Activated CD4-positive, alpha-beta T cell treated with anti-CD3 and anti-CD28 coated beads, Interleukin-2, amount 10 ng/mL, durations not matched to agents 7 days and 5 days (primary cell): Measurements from ENCODE around the gene MYO18B. TPM values are rescaled to one million over a fixed set of nuclear protein-coding genes. Genes with fewer than 3 reads are reported as not detected.

Experiments
- CTCF ChIA-PET: fragments of 350-600 bp; sonication (Branson Sonifier 250); formaldehyde crosslinking; loops from one replicate; lab custom pipeline; 2021; ENCODE audit warnings: antibody characterized with exemption; lab: Charles Lee
- POLR2A ChIA-PET: fragments of 350-600 bp; sonication (Branson Sonifier 250); formaldehyde crosslinking; loops from one replicate; lab custom pipeline; 2021; ENCODE audit warnings: antibody characterized with exemption; lab: Charles Lee
- DNase-seq: peaks from one replicate; pipeline ENCODE4 v3.0.0-alpha.2; 2020
- H3K27ac Mint-ChIP-seq: one replicate; pipeline ENCODE4 v1.8.0; 2021; ENCODE audit warnings: mild to moderate bottlenecking, moderate library complexity, mixed read lengths
- H3K27me3 Mint-ChIP-seq: one replicate; pipeline ENCODE4 v1.8.0; 2021; ENCODE audit warnings: mixed read lengths
- H3K36me3 Mint-ChIP-seq: one replicate; pipeline ENCODE4 v1.8.0; 2021; ENCODE audit warnings: low read depth, mixed read lengths
- H3K4me1 Mint-ChIP-seq: one replicate; pipeline ENCODE4 v1.8.0; 2021; ENCODE audit warnings: mixed read lengths
- H3K4me3 Mint-ChIP-seq: one replicate; pipeline ENCODE4 v1.8.0; 2021; ENCODE audit warnings: mild to moderate bottlenecking, moderate library complexity, mixed read lengths
- H3K9me3 Mint-ChIP-seq: one replicate; pipeline ENCODE4 v1.8.0; 2021; ENCODE audit warnings: mixed read lengths
- total RNA-seq, 2 experiments: library from RNA; stranded (reverse); gene quantifications; one replicate each; pipeline ENCODE4 v1.2.3, GENCODE V29; 2021

MYO18B gene
- total RNA-seq, 2 experiments from 2014 or later = 2.0 TPM

GRCh38 chr22:25745341-25746011 lies 3.5 kb downstream of the MYO18B start:
- peak overlapping the region; percentile 75 for H3K27ac Mint-ChIP-seq
- ChIA-PET CTCF (interaction anchor here (0.9 to 2.2 kb wide), 3 partner anchors 8 to 27 kb away, joined by 3 to 13 read pairs (median 4); no protein-coding TSS in a partner anchor), POLR2A (no interaction called here)
- H3K27me3 Mint-ChIP-seq = no peaks in the 10 kb centered on the region
- peaks cover 80% of the 10 kb centered on the region for H3K4me1 Mint-ChIP-seq
- peaks cover 44% of the 10 kb centered on the region for H3K36me3 Mint-ChIP-seq
- no peak for DNase-seq
- peaks cover 23% of the 10 kb centered on the region for H3K9me3 Mint-ChIP-seq
- no peak overlapping the region for H3K4me3 Mint-ChIP-seq

- ChIA-PET CTCF (interaction anchor here (2.2 kb wide), 1 partner anchor 9 kb away, joined by 13 read pairs; no protein-coding TSS in a partner anchor), POLR2A (no interaction called here)
- H3K4me1 Mint-ChIP-seq = peaks cover 79% of the 10 kb centered on the region
- H3K36me3 Mint-ChIP-seq = peaks cover 40% of the 10 kb centered on the region
- H3K27me3 Mint-ChIP-seq = no peaks in the 10 kb centered on the region
- H3K9me3 Mint-ChIP-seq = peaks cover 19% of the 10 kb centered on the region
- peak overlapping the region; percentile 75 for H3K27ac Mint-ChIP-seq
- DNase-seq = no peak
- no peak overlapping the region for H3K4me3 Mint-ChIP-seq
Measured at GRCh38 chr22:25746012-25746373, 4.0 kb downstream of the MYO18B start.

GRCh38 chr22:25747245-25747944 lies 5.4 kb downstream of the MYO18B start:
- no peaks in the 10 kb centered on the region for H3K27me3 Mint-ChIP-seq
- POLR2A ChIA-PET = no interaction called here
- no peak overlapping the region for H3K27ac Mint-ChIP-seq
- peaks cover 78% of the 10 kb centered on the region for H3K4me1 Mint-ChIP-seq
- DNase-seq = no peak
- H3K36me3 Mint-ChIP-seq = peaks cover 33% of the 10 kb centered on the region
- CTCF ChIA-PET = interaction anchor here (0.6 to 2.2 kb wide), 3 partner anchors 10 to 848 kb away, joined by 5 to 13 read pairs (median 5); no protein-coding TSS in a partner anchor
- no peak overlapping the region for H3K4me3 Mint-ChIP-seq
- H3K9me3 Mint-ChIP-seq = peaks cover 14% of the 10 kb centered on the region

- Mint-ChIP-seq H3K4me3 (no peak overlapping the region), H3K36me3 (peaks cover 29% of the 10 kb centered on the region), H3K27ac (peak overlapping the region; percentile 63), H3K9me3 (peaks cover 14% of the 10 kb centered on the region), H3K27me3 (no peaks in the 10 kb centered on the region), H3K4me1 (peaks cover 70% of the 10 kb centered on the region)
- ChIA-PET POLR2A (no interaction called here), CTCF (interaction anchor here (0.7 to 1.2 kb wide), 3 partner anchors 10 to 22 kb away, joined by 4 to 5 read pairs (median 5); no protein-coding TSS in a partner anchor)
- no peak for DNase-seq
Measured at GRCh38 chr22:25748140-25748539, 6.2 kb downstream of the MYO18B start.

GRCh38 chr22:25748704-25749103 lies 6.7 kb downstream of the MYO18B start:
- peaks cover 67% of the 10 kb centered on the region for H3K4me1 Mint-ChIP-seq
- H3K27ac Mint-ChIP-seq = peak overlapping the region; percentile 97
- H3K4me3 Mint-ChIP-seq = no peak overlapping the region
- ChIA-PET CTCF (interaction anchor here (0.7 to 2.8 kb wide), 8 partner anchors 11 to 24 kb away, joined by 3 to 20 read pairs (median 4); no protein-coding TSS in a partner anchor), POLR2A (interaction anchor here (1.6 kb wide), 1 partner anchor 12 kb away, joined by 7 read pairs; no protein-coding TSS in a partner anchor)
- no peaks in the 10 kb centered on the region for H3K27me3 Mint-ChIP-seq
- no peak for DNase-seq
- peaks cover 18% of the 10 kb centered on the region for H3K9me3 Mint-ChIP-seq
- H3K36me3 Mint-ChIP-seq = peaks cover 27% of the 10 kb centered on the region

GRCh38 chr22:25749420-25750169 lies 7.6 kb downstream of the MYO18B start:
- Mint-ChIP-seq H3K9me3 (peaks cover 22% of the 10 kb centered on the region), H3K27ac (peak overlapping the region; percentile 97), H3K27me3 (no peaks in the 10 kb centered on the region), H3K36me3 (peaks cover 31% of the 10 kb centered on the region), H3K4me3 (peak overlapping the region; percentile 33), H3K4me1 (peaks cover 64% of the 10 kb centered on the region)
- CTCF ChIA-PET = interaction anchor here (1.2 to 3.1 kb wide), 11 partner anchors 8 to 52 kb away, joined by 3 to 20 read pairs (median 6); partner anchors contain the start of gene MYO18B
- peak; percentile 44 for DNase-seq
- POLR2A ChIA-PET = interaction anchor here (0.7 to 1.6 kb wide), 3 partner anchors 8 to 182 kb away, joined by 3 to 7 read pairs (median 4); no protein-coding TSS in a partner anchor

GRCh38 chr22:25750569-25751173 lies 8.7 kb downstream of the MYO18B start:
- no peak for DNase-seq
- H3K9me3 Mint-ChIP-seq = peaks cover 22% of the 10 kb centered on the region
- H3K4me1 Mint-ChIP-seq = peaks cover 61% of the 10 kb centered on the region
- H3K4me3 Mint-ChIP-seq = no peak overlapping the region
- peak overlapping the region; percentile 97 for H3K27ac Mint-ChIP-seq
- ChIA-PET CTCF (interaction anchor here (1.2 to 3.1 kb wide), 9 partner anchors 10 to 53 kb away, joined by 3 to 20 read pairs (median 6); partner anchors contain the start of gene MYO18B), POLR2A (interaction anchor here (1.0 to 1.6 kb wide), 2 partner anchors 14 to 183 kb away, joined by 4 to 7 read pairs; no protein-coding TSS in a partner anchor)
- no peaks in the 10 kb centered on the region for H3K27me3 Mint-ChIP-seq
- H3K36me3 Mint-ChIP-seq = peaks cover 31% of the 10 kb centered on the region

GRCh38 chr22:25751174-25751581 lies 9.2 kb downstream of the MYO18B start:
- Mint-ChIP-seq H3K27me3 (no peaks in the 10 kb centered on the region), H3K4me1 (peaks cover 59% of the 10 kb centered on the region), H3K36me3 (peaks cover 30% of the 10 kb centered on the region), H3K4me3 (no peak overlapping the region), H3K27ac (peak overlapping the region; percentile 69), H3K9me3 (peaks cover 21% of the 10 kb centered on the region)
- ChIA-PET CTCF (interaction anchor here (0.7 to 3.1 kb wide), 8 partner anchors 9 to 53 kb away, joined by 3 to 20 read pairs (median 8); no protein-coding TSS in a partner anchor), POLR2A (no interaction called here)
- DNase-seq = no peak

- Mint-ChIP-seq H3K36me3 (peaks cover 22% of the 10 kb centered on the region), H3K9me3 (peaks cover 17% of the 10 kb centered on the region), H3K4me3 (no peak overlapping the region), H3K4me1 (peaks cover 52% of the 10 kb centered on the region), H3K27me3 (no peaks in the 10 kb centered on the region), H3K27ac (no peak overlapping the region)
- no peak for DNase-seq
- ChIA-PET POLR2A (no interaction called here), CTCF (interaction anchor here (0.6 to 3.1 kb wide), 5 partner anchors 11 to 40 kb away, joined by 3 to 12 read pairs (median 3); no protein-coding TSS in a partner anchor)
Measured at GRCh38 chr22:25752615-25753214, 10.7 kb downstream of the MYO18B start.

GRCh38 chr22:25753252-25753651 lies 11.3 kb downstream of the MYO18B start:
- Mint-ChIP-seq H3K4me1 (peaks cover 52% of the 10 kb centered on the region), H3K27me3 (no peaks in the 10 kb centered on the region), H3K36me3 (peaks cover 19% of the 10 kb centered on the region), H3K4me3 (no peak overlapping the region), H3K27ac (no peak overlapping the region), H3K9me3 (peaks cover 15% of the 10 kb centered on the region)
- DNase-seq = no peak
- ChIA-PET CTCF (interaction anchor here (0.6 to 1.2 kb wide), 3 partner anchors 13 to 20 kb away, joined by 3 to 4 read pairs (median 3); no protein-coding TSS in a partner anchor), POLR2A (no interaction called here)

GRCh38 chr22:25754527-25755202 lies 12.7 kb downstream of the MYO18B start:
- H3K4me3 Mint-ChIP-seq = no peak overlapping the region
- H3K4me1 Mint-ChIP-seq = peaks cover 47% of the 10 kb centered on the region
- no peaks in the 10 kb centered on the region for H3K27me3 Mint-ChIP-seq
- ChIA-PET POLR2A (no interaction called here), CTCF (interaction anchor here (1.2 to 2.8 kb wide), 2 partner anchors 12 to 18 kb away, joined by 3 to 13 read pairs; no protein-coding TSS in a partner anchor)
- peaks cover 9% of the 10 kb centered on the region for H3K9me3 Mint-ChIP-seq
- DNase-seq = no peak
- no peak overlapping the region for H3K27ac Mint-ChIP-seq
- H3K36me3 Mint-ChIP-seq = peaks cover 10% of the 10 kb centered on the region
